Nephron (organoid): ENCODE measurements around the gene SOX13.
"Not testable (repeated sequence)": the region's sequence is repeated elsewhere in the genome, so short reads cannot be mapped to it uniquely, and the experiment has no call there.

Source experiments
- H3K27ac Mint-ChIP-seq, 3 experiments: 2 replicates each; pipeline ENCODE4 v1.8.0; 2020; ENCODE audit warnings: mixed read lengths in 3 of 3, mild to moderate bottlenecking in 2 of 3, moderate library complexity in 1 of 3
- H3K27me3 Mint-ChIP-seq: 2 replicates; pipeline ENCODE4 v1.8.0; 2021; ENCODE audit warnings: low read depth, mild to moderate bottlenecking, moderate library complexity, mixed read lengths
- H3K36me3 Mint-ChIP-seq: 2 replicates; pipeline ENCODE4 v1.8.0; 2020; ENCODE audit warnings: low read depth, mixed read lengths
- H3K4me1 Mint-ChIP-seq: 2 replicates; pipeline ENCODE4 v1.8.0; 2020; ENCODE audit warnings: mixed read lengths
- H3K4me3 Mint-ChIP-seq, 3 experiments: 2 replicates each; pipeline ENCODE4 v1.8.0; 2020; ENCODE audit warnings: mild to moderate bottlenecking in 3 of 3, mixed read lengths in 3 of 3, moderate library complexity in 2 of 3
- H3K9me3 Mint-ChIP-seq: 2 replicates; pipeline ENCODE4 v1.8.0; 2020; ENCODE audit warnings: mixed read lengths
- CTCF ChIP-seq, 3 experiments: fragments of 200-600 bp; sonication (generic); IDR thresholded peaks; one replicate each; pipeline ENCODE4 v1.5.0; 2021; ENCODE audit warnings: antibody characterized with exemption in 3 of 3; ENCODE audit not compliant: unreplicated experiment in 3 of 3

Gene SOX13

GRCh38 chr1:204094856-204095634 lies 22.1 kb downstream of the SOX13 start:
- H3K27me3 Mint-ChIP-seq = no peaks in the 10 kb centered on the region
- peaks cover 52% of the 10 kb centered on the region for H3K4me1 Mint-ChIP-seq
- H3K9me3 Mint-ChIP-seq = no peaks in the 10 kb centered on the region
- no peaks in the 10 kb centered on the region for H3K36me3 Mint-ChIP-seq
- peak overlapping the region in 1 of 3 experiments; percentile 20 for H3K4me3 Mint-ChIP-seq
- no peak for TF ChIP-seq CTCF (IDR thresholded peaks at IDR 0.05; ENCODE audit: unreplicated experiment in 3 of 3)
- H3K27ac Mint-ChIP-seq = peak overlapping the region; percentile 32 to 92 (median 43)

- H3K36me3 Mint-ChIP-seq = no peaks in the 10 kb centered on the region
- H3K27ac Mint-ChIP-seq = peak overlapping the region in 2 of 3 experiments; percentile 20 to 39
- no peak for TF ChIP-seq CTCF (IDR thresholded peaks at IDR 0.05; ENCODE audit: unreplicated experiment in 3 of 3)
- no peaks in the 10 kb centered on the region for H3K9me3 Mint-ChIP-seq
- H3K4me3 Mint-ChIP-seq = no peak overlapping the region
- no peaks in the 10 kb centered on the region for H3K27me3 Mint-ChIP-seq
- H3K4me1 Mint-ChIP-seq = peaks cover 40% of the 10 kb centered on the region
Observed at GRCh38 chr1:204096931-204097330, 24.0 kb downstream of the SOX13 start.

GRCh38 chr1:204098683-204099082 lies 25.8 kb downstream of the SOX13 start:
- Mint-ChIP-seq H3K36me3 (no peaks in the 10 kb centered on the region), H3K27me3 (peaks cover 4% of the 10 kb centered on the region), H3K4me1 (peaks cover 40% of the 10 kb centered on the region), H3K27ac (no peak overlapping the region), H3K4me3 (no peak overlapping the region), H3K9me3 (no peaks in the 10 kb centered on the region)
- TF ChIP-seq CTCF (IDR thresholded peaks at IDR 0.05; ENCODE audit: unreplicated experiment in 3 of 3) = no peak

GRCh38 chr1:204099754-204100153 lies 26.8 kb downstream of the SOX13 start:
- H3K27ac Mint-ChIP-seq, H3K27me3 Mint-ChIP-seq, H3K36me3 Mint-ChIP-seq, H3K9me3 Mint-ChIP-seq, H3K4me3 Mint-ChIP-seq: not testable (repeated sequence)
- H3K4me1 Mint-ChIP-seq = peaks cover 30% of the 10 kb centered on the region

DNA sequence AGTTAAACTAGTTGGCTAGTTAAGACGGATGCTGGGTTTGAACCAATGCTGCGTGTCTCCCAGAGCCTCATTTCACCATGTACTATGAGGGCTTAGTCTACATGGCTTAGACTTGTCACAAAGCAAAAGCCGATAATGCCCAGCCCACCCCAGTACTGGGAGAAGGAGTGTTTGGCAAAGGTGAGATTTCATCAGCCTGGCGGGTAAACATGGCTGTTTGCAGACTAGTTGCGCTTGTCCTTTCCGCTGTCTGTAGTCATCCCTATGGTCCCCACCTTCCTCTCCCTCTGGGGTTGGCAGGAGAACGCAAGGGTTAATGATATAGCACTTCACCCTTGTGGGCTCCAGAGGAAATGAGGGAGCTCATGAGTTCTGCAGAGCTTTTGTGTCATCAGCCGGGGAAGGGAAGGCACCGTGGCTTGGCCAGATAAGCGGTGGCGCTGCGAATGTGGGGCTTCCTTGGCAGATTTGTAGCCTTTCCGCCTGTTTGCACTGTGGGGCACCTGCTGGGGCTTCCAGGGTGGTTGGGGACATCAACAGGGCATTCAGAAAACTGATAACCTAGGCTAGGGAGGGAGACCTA lies 29.2 kb downstream of the SOX13 start:
- Mint-ChIP-seq H3K4me1 (peaks cover 13% of the 10 kb centered on the region), H3K36me3 (no peaks in the 10 kb centered on the region), H3K4me3 (no peak overlapping the region), H3K9me3 (no peaks in the 10 kb centered on the region), H3K27ac (peak overlapping the region in 1 of 3 experiments; percentile 56), H3K27me3 (peaks cover 4% of the 10 kb centered on the region)
- TF ChIP-seq CTCF (IDR thresholded peaks at IDR 0.05; ENCODE audit: unreplicated experiment in 3 of 3) = no peak

GRCh38 chr1:204102739-204103430 lies 30.0 kb downstream of the SOX13 start:
- Mint-ChIP-seq H3K4me3 (no peak overlapping the region), H3K36me3 (no peaks in the 10 kb centered on the region), H3K9me3 (no peaks in the 10 kb centered on the region), H3K4me1 (peaks cover 13% of the 10 kb centered on the region), H3K27ac (peak overlapping the region; percentile 42 to 63 (median 56)), H3K27me3 (peaks cover 4% of the 10 kb centered on the region)
- no peak for TF ChIP-seq CTCF (IDR thresholded peaks at IDR 0.05; ENCODE audit: unreplicated experiment in 3 of 3)
